SH-SY5Y (cell line): ENCODE measurements around the gene DIP2C.

Experiments
- GATA2 ChIP-seq: IDR thresholded peaks from 2 replicates; pipeline ENCODE4 v1.6.1; 2011; ENCODE audit warnings: mild to moderate bottlenecking, low read depth, low read length
- GATA3 ChIP-seq: IDR thresholded peaks from 2 replicates; pipeline ENCODE4 v1.6.1; 2011; ENCODE audit warnings: low read depth, mild to moderate bottlenecking, low read length, moderate library complexity

Gene DIP2C

GRCh38 chr10:386771-387592 is 302.5 kb downstream of the DIP2C start:
- TF ChIP-seq GATA2 (no peak; the same call in 1 of the 2 replicates), GATA3 (no peak)

GRCh38 chr10:385571-386300 is 303.7 kb downstream of the DIP2C start:
- TF ChIP-seq GATA2 (no peak), GATA3 (no peak)

- TF ChIP-seq GATA2 (no peak), GATA3 (no peak)
Measured at GRCh38 chr10:384538-385305, 304.7 kb downstream of the DIP2C start.

GRCh38 chr10:383519-383918 is 305.9 kb downstream of the DIP2C start:
- TF ChIP-seq GATA2 (no peak), GATA3 (no peak)

GRCh38 chr10:381805-382204 is 307.7 kb downstream of the DIP2C start:
- TF ChIP-seq GATA2 (no peak), GATA3 (no peak)

- TF ChIP-seq GATA2, result no peak
- no peak for TF ChIP-seq GATA3
Measured at GRCh38 chr10:381346-381745, 308.1 kb downstream of the DIP2C start.

- no peak for TF ChIP-seq GATA3
- no peak for TF ChIP-seq GATA2
Measured at GRCh38 chr10:380313-380940, 309.0 kb downstream of the DIP2C start.

- TF ChIP-seq GATA2, result no peak
- TF ChIP-seq GATA3, result no peak
Measured at GRCh38 chr10:378930-379704, 310.4 kb downstream of the DIP2C start.

GRCh38 chr10:378230-378929 is 311.1 kb downstream of the DIP2C start:
- TF ChIP-seq GATA2 (no peak), GATA3 (no peak)

- TF ChIP-seq GATA3 (no peak), GATA2 (no peak)
Measured at GRCh38 chr10:377228-377627, 312.2 kb downstream of the DIP2C start.

GRCh38 chr10:375815-376505 is 313.5 kb downstream of the DIP2C start:
- TF ChIP-seq GATA2 (no peak), GATA3 (no peak)

- TF ChIP-seq GATA3 (no peak), GATA2 (no peak)
Measured at GRCh38 chr10:374354-374753, 315.1 kb downstream of the DIP2C start.
